CD4-positive, alpha-beta T cell treated with Interferon gamma for 1 hour (primary cell): ENCODE results near the gene GATAD2B.
"Not testable (repeated sequence)": the region's sequence is repeated elsewhere in the genome, so short reads cannot be mapped to it uniquely, and the experiment has no call there.

Experiments used
- DNase-seq: peaks from one replicate; pipeline ENCODE4 v3.0.0-alpha.2; 2020

GATAD2B gene

GRCh38 chr1:153793973-153794615 is 128.7 kb downstream of the GATAD2B start:
- DNase-seq = no peak

- DNase-seq = no peak
These were observed 129.4 kb downstream of the GATAD2B start for GRCh38 chr1:153793261-153793972.

- no peak for DNase-seq
These were observed 130.1 kb downstream of the GATAD2B start for GRCh38 chr1:153792631-153793041.

GRCh38 chr1:153791648-153792253 is 131.0 kb downstream of the GATAD2B start:
- DNase-seq = peak; percentile 43

- peak; percentile 64 for DNase-seq
These were observed 131.7 kb downstream of the GATAD2B start for GRCh38 chr1:153790966-153791647.

- DNase-seq = peak; percentile 43
These were observed 132.3 kb downstream of the GATAD2B start for GRCh38 chr1:153790313-153790965.

GRCh38 chr1:153789478-153790034 is 133.2 kb downstream of the GATAD2B start:
- DNase-seq = no peak

- DNase-seq = no peak
These were observed 136.6 kb downstream of the GATAD2B start for GRCh38 chr1:153786038-153786790.

GRCh38 chr1:153783233-153784190 is 139.3 kb downstream of the GATAD2B start:
- DNase-seq = peak; percentile 90

- DNase-seq = not testable (repeated sequence)
These were observed 140.1 kb downstream of the GATAD2B start for GRCh38 chr1:153782648-153783047.

- no peak for DNase-seq
These were observed 142.2 kb downstream of the GATAD2B start for GRCh38 chr1:153780551-153780950.

GRCh38 chr1:153779781-153780541 is 142.8 kb downstream of the GATAD2B start:
- DNase-seq = no peak

- DNase-seq = no peak
These were observed 143.8 kb downstream of the GATAD2B start for GRCh38 chr1:153778824-153779519.

- DNase-seq = no peak
These were observed 144.5 kb downstream of the GATAD2B start for GRCh38 chr1:153778051-153778823.

- no peak for DNase-seq
These were observed 145.1 kb downstream of the GATAD2B start for GRCh38 chr1:153777648-153778047.

- DNase-seq = no peak
These were observed 145.9 kb downstream of the GATAD2B start for GRCh38 chr1:153776845-153777370.

- no peak for DNase-seq
These were observed 146.4 kb downstream of the GATAD2B start for GRCh38 chr1:153776352-153776751.
